ENCODE data around the gene VSNL1. TPM values are rescaled to one million over a fixed set of nuclear protein-coding genes. Genes with fewer than 3 reads are reported as not detected.

Gene VSNL1
- total and polyA plus RNA-seq, 2 donors (not counting 1 experiment from before 2014, with no cell fraction given) = 1.2 to 3.9 TPM

GRCh38 chr2:17682098-17682857, 141.8 kb downstream of the VSNL1 start:
- Histone ChIP-seq H3K9ac (ENCODE audit: insufficient read depth, low read length) (no peak overlapping the region), H4K20me1 (ENCODE audit: control insufficient read depth, extremely low read depth, insufficient read depth, low read length) (no peaks in the 10 kb centered on the region), H3K36me3 (ENCODE audit: control insufficient read depth, insufficient read depth, low read length) (peaks cover 2% of the 10 kb centered on the region), H3K9me3 (ENCODE audit: control insufficient read depth, insufficient read depth, low read depth, low read length) (no peaks in the 10 kb centered on the region), H3K27me3 (ENCODE audit: control insufficient read depth, insufficient read depth, low read length) (no peaks in the 10 kb centered on the region), H3K4me3 (replicated peaks in 1 of 4; ENCODE audit: control extremely low read depth in 1 of 4, insufficient read depth in 1 of 4, low read depth in 3 of 4, low read length in 4 of 4) (no peak overlapping the region), H2AFZ (ENCODE audit: low read length) (no peak overlapping the region), H3K4me2 (ENCODE audit: extremely low read depth, insufficient read depth, low read length) (no peak overlapping the region), H3K27ac (ENCODE audit: insufficient read depth, low read length) (no peak overlapping the region), H3K4me1 (ENCODE audit: control insufficient read depth, extremely low read depth, insufficient read depth, low read length) (no peaks in the 10 kb centered on the region), H3K79me2 (ENCODE audit: control insufficient read depth, insufficient read depth, low read length) (no peaks in the 10 kb centered on the region)
- no peak for DNase-seq (ENCODE audit: low read depth in 2 of 2)
- TF ChIP-seq CTCF (conservative IDR thresholded peaks at IDR 0.05 in 1 of 2, IDR thresholded peaks at IDR 0.05 in 1 of 2; ENCODE audit: low read depth in 1 of 2, low read length in 2 of 2) (no peak), EZH2 (IDR thresholded peaks at IDR 0.05; ENCODE audit: low read length, missing control alignments) (no peak)

- Histone ChIP-seq H2AFZ (ENCODE audit: low read length) (no peak overlapping the region), H3K4me2 (ENCODE audit: extremely low read depth, insufficient read depth, low read length) (no peak overlapping the region), H3K79me2 (ENCODE audit: control insufficient read depth, insufficient read depth, low read length) (no peaks in the 10 kb centered on the region), H3K27ac (ENCODE audit: insufficient read depth, low read length) (no peak overlapping the region), H3K4me1 (ENCODE audit: control insufficient read depth, extremely low read depth, insufficient read depth, low read length) (no peaks in the 10 kb centered on the region), H4K20me1 (ENCODE audit: control insufficient read depth, extremely low read depth, insufficient read depth, low read length) (no peaks in the 10 kb centered on the region), H3K36me3 (ENCODE audit: control insufficient read depth, insufficient read depth, low read length) (peaks cover 2% of the 10 kb centered on the region), H3K4me3 (replicated peaks in 1 of 4; ENCODE audit: control extremely low read depth in 1 of 4, insufficient read depth in 1 of 4, low read depth in 3 of 4, low read length in 4 of 4) (no peak overlapping the region), H3K9ac (ENCODE audit: insufficient read depth, low read length) (no peak overlapping the region), H3K9me3 (ENCODE audit: control insufficient read depth, insufficient read depth, low read depth, low read length) (no peaks in the 10 kb centered on the region), H3K27me3 (ENCODE audit: control insufficient read depth, insufficient read depth, low read length) (no peaks in the 10 kb centered on the region)
- TF ChIP-seq EZH2 (IDR thresholded peaks at IDR 0.05; ENCODE audit: low read length, missing control alignments) = no peak
- no peak for TF ChIP-seq CTCF (conservative IDR thresholded peaks at IDR 0.05 in 1 of 2, IDR thresholded peaks at IDR 0.05 in 1 of 2; ENCODE audit: low read depth in 1 of 2, low read length in 2 of 2)
- no peak for DNase-seq (ENCODE audit: low read depth in 2 of 2)
Measured at GRCh38 chr2:17683981-17684380, 143.5 kb downstream of the VSNL1 start.

- Histone ChIP-seq H2AFZ (ENCODE audit: low read length) (no peak overlapping the region), H3K4me1 (ENCODE audit: control insufficient read depth, extremely low read depth, insufficient read depth, low read length) (no peaks in the 10 kb centered on the region), H4K20me1 (ENCODE audit: control insufficient read depth, extremely low read depth, insufficient read depth, low read length) (no peaks in the 10 kb centered on the region), H3K9me3 (ENCODE audit: control insufficient read depth, insufficient read depth, low read depth, low read length) (no peaks in the 10 kb centered on the region), H3K9ac (ENCODE audit: insufficient read depth, low read length) (no peak overlapping the region), H3K4me2 (ENCODE audit: extremely low read depth, insufficient read depth, low read length) (no peak overlapping the region), H3K27ac (ENCODE audit: insufficient read depth, low read length) (no peak overlapping the region), H3K27me3 (ENCODE audit: control insufficient read depth, insufficient read depth, low read length) (no peaks in the 10 kb centered on the region), H3K79me2 (ENCODE audit: control insufficient read depth, insufficient read depth, low read length) (no peaks in the 10 kb centered on the region), H3K4me3 (replicated peaks in 1 of 4; ENCODE audit: control extremely low read depth in 1 of 4, insufficient read depth in 1 of 4, low read depth in 3 of 4, low read length in 4 of 4) (no peak overlapping the region), H3K36me3 (ENCODE audit: control insufficient read depth, insufficient read depth, low read length) (peaks cover 2% of the 10 kb centered on the region)
- TF ChIP-seq CTCF (conservative IDR thresholded peaks at IDR 0.05 in 1 of 2, IDR thresholded peaks at IDR 0.05 in 1 of 2; ENCODE audit: low read depth in 1 of 2, low read length in 2 of 2) (no peak), EZH2 (IDR thresholded peaks at IDR 0.05; ENCODE audit: low read length, missing control alignments) (no peak)
- no peak for DNase-seq (ENCODE audit: low read depth in 2 of 2)
Measured at GRCh38 chr2:17688600-17688999, 148.1 kb downstream of the VSNL1 start.

All from fibroblast of lung (primary cell).